ENCODE measurements around the gene TFCP2.
"Not testable (repeated sequence)": the region's sequence is repeated elsewhere in the genome, so short reads cannot be mapped to it uniquely, and the experiment has no call there.

TFCP2 gene, protein sequence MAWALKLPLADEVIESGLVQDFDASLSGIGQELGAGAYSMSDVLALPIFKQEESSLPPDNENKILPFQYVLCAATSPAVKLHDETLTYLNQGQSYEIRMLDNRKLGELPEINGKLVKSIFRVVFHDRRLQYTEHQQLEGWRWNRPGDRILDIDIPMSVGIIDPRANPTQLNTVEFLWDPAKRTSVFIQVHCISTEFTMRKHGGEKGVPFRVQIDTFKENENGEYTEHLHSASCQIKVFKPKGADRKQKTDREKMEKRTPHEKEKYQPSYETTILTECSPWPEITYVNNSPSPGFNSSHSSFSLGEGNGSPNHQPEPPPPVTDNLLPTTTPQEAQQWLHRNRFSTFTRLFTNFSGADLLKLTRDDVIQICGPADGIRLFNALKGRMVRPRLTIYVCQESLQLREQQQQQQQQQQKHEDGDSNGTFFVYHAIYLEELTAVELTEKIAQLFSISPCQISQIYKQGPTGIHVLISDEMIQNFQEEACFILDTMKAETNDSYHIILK

DNA sequence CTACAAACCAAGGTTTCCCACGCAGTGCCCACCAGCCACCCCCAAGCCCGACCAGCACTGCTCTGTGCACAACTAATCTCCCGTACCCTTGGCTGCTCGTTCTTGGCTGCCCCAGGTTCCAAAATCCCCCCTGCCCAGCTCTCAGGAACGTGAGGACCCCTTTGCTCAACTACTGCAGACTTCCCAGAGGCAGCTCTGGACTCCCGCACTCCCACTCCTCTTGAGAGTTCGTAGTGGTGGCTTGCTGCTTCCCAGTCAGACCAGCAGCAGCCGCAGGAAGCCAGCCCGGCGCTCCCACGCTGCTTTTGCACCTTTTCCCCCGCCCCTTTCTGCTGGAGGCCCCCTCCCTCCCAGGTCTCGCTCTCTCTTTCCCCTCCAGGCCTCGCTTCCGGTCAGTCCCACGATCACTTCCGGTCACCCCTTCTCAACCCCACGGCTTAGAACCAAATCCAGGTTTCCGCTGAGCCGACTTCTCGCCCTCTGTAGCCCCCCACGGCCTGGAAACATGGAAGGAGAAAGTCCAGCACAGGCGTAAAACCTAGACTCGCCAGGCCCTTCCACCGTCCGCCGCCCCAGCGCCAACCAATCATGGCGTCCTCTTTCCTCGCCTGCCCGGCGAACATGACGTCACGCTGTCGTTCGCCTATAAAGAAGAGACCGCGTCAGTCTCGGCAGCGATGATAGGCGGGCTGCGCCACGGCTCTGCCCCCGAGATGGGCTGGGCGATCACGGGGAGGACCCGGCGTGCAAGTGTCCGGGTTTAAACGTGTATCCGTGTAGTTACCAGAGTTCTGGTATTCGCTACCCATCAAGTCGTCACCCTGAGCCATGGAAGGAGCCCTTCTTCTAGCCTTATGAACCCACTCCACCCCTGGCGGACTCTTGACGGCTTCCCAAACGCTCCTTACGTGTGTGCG, at the start of gene TFCP2:
TFCP2 (minus strand) TSS at position 621 of the 917 bp plus-strand sequence. CDS start 713 bp downstream, outside the sequence.
- peak; percentile 95 to 96 for DNase-seq

DNA sequence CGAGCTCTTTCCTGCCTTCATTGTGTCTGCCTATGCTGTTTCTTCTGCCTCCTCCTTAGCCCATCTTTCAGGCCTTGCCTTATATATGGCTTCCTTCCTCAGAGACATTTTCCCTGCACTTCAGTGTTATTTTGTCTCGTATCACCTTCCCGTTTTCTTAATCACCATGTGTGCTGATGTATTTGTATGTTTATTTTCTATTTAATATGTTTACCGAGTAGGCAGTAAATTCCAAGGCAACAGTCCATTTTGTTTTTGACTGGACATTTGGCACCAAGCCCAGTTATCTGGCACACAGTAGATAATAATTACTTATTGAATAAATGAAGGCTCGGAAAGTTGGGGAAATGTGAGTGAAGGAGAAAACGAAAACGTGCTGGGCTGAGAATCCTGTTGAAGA, 49.5 kb upstream of the TFCP2 start:
- DNase-seq: no peak

DNA sequence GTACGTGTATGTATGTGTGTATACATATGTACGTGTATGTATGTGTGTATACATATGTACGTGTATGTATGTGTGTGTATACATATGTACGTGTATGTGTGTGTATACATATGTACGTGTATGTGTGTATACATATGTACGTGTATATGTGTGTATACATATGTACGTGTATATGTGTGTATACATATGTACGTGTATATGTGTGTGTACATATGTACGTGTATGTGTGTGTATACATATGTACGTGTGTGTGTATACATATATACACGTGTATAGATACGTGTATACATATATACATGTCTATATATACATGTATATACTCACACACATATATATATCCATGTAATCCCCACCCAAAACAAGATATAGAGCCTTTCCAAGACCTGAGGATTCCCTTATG, 46.9 kb upstream of the TFCP2 start:
- DNase-seq: not testable (repeated sequence)

DNA sequence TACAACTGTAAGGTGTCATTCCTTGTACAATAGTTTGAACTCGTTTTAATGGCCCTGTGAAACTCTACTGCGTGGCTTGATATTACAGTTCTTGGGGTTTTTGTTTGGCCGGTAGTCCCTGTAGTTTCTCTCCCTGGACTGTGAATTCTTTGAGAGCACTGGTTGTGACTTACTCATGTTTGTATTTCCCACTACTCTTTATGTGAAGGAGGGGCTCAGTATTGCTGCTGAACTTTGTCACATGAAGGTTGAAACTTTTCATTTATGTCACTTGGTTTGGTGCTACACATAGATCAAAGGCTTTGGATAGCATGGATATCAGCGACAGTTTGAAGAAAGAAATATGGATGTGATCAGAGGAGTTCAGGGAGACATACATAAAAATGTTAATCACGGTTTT, 46.4 kb upstream of the TFCP2 start:
- DNase-seq: no peak

DNA sequence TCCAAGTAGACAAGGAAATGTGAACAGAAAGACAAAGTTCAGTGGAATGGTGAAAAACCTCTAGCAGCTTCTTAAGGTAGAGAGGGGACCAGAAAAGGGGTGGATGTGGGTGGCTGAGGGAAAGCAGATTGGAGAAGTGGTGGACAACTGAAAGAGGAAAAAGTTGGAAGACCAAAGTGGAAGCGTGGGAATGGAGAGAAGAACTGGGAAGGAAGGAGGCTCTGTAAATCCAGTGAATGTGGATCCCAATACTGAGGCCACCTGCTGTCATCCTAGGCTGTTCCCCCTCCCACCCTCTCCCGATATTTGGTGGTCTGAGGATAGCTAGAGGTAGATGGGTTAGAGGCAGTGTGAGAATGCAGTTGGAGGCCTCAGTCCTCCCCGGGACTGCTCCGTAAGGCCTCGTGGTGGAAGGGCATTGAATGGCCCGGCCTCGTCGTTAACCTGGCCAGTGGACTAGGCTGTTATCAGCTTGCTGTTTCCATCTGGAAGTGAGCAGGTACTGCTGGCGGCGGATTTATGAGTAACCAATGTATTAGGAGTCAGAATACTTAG, 45.7 kb upstream of the TFCP2 start:
- no peak for DNase-seq

DNA sequence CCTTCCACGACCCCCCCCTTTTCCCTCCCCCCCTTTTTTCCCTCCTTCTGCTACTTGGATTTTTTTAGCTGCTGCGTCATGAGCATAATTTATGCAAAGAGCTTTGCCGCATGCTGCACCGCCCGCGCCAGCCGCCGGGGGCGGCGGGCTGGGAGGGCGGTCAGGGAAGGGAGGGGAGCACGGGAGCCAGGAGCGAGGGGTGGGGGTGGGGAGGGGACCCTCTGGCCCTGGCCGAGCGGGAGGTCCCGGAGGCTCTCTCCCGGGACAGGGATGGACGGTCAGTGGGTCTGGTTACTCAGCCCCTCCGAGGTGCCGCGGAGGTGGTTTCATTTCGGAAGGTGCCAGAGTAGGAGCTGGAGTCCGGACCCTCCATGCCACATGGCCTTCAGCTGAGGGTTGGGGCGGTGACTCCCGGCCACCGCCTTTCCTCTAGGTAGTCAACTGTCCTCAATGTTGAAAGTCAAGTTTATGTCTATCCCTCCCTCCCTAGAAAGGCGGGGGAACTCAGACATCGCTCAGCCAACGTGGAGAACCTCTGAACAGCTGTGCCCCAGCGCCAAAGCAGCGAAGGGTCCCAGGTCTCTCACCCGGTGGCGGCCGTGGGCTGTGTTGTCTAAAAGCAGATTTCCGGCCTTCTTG, 45.2 kb upstream of the TFCP2 start, which contains the start of gene POU6F1:
POU6F1 (minus strand) TSS at position 95 of the 639 bp plus-strand sequence. CDS start 11,226 bp downstream, outside the sequence.
- DNase-seq: peak; percentile 50 to 64

DNA sequence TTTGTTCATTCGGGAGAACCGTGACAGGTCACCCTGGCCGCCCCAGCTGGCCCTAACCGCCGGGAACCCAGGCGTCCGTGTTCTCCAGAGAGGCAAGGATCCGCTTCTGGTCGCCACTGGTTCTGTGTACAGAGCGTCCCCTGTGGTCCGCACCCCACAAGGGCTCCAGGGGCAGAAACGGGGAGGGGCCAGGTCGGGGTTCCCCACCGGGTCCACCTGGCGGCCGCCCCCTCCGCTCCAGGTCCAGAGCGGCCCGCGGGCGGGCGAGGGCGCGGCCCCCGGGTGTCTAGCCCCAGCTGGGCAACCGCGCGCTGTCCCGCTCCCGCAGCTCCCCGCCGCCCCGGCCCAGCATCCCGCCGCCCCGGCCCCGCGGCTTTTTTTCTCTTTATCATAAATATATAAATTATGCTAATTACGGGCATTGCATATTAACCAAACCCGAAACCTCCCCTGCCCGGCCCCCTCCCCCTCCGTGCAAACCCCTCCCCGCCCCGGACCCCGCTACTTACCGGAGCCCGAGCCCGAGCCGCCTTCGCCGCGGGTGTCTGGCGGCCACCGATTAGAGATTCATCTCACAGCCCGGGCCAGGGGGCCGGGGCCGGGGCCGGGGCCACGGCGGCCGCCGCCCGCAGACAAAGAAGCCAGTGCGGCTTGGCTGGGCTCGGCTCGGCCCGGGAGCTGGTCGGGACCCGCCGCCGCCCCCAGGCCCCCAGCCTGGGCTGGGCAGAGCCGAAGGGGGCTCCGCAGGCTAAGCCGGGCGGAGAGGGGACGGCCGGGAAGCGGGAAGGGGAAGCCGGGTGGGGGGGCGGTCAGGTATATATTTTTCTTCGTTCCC, 44.4 kb upstream of the TFCP2 start:
- no peak for DNase-seq

DNA sequence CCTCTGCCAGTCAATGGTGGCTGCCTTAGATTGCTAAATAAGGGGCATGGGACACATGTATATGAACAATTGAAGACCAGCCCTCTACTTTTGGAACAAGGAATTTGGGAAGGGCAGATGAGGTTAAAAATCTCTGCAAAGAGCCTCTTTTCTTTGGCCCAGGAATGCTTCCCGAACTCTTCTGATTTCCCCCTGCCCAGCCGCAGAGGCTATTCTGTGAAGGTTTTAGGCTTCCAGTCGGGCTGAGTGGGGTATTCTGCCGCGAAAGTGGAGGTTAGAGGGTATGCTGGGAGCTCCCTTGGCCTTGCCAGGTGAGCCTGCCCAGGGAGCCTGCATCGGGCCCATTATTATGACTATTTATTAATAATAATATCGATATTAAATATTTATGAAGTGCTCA, 43.7 kb upstream of the TFCP2 start:
- DNase-seq: no peak

DNA sequence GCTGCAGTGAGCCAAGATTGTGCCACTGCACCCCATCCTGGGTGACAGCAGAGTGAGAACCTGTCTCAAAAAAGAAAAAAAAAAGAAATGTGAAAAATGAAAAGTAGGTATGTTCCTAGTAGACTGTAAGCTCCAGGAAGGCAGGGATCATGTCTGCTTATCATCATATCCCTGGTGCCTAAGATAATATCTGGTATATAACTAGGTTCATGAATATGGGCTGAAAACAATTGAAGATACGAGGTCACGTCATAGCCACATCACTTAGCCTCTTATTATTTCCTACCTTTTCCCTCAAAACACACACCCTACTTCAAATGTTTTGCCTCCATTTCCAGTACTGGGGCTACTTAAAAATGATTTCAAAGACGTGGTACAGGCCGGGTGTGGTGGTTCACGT, 42.0 kb upstream of the TFCP2 start:
- DNase-seq: no peak

DNA sequence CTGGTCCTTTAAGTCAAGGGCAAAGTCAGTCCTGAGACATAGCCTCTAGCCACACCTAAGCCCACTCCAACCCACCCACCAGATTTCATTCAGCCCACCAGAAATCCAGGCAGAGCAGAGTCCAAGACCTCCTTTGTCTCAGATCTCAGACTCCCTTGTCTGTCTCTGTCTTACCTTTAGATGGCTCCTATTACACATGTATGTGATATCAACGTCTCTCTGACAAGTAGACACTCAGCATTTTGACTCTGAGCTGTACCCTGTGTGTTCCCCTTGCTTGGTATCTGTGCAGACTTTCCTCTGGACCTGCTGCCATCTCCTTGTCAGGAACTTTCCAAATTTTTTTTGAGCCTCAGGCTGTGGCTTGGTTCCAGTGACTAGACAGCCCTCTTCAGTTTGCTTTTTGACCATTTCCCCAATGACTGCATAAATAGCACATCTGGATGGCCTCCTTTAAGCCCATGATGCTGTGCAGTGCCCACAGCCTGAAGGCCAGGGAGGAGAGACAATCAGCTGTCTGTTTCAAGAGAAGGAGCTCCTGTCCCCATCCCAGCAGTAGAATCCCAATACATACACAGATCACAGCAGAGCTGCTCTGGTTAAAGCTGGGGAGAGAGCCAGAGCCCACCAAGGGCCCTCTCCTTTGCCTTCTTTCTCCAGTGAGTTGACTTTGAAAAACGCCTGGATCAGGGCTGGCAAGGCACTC, 37.9 kb upstream of the TFCP2 start:
- DNase-seq: no peak

DNA sequence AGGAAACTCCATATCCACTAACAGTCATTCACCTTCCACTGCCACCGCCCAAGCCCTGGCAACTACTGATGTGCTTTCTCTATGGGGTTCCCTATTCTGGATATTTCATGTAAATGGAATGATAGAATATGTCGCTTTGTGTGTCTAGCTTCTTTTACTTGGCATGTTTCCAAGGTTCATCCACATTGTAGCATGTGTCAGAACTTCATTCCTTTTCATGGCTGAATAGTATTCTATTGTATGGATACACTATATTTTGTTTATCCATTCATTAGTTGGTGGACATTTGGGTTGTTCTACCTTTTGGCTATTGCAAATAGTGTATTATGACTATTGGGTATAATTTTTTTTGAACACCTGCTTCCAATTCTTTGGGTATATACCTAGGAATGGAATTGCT, 36.3 kb upstream of the TFCP2 start:
- no peak for DNase-seq

DNA sequence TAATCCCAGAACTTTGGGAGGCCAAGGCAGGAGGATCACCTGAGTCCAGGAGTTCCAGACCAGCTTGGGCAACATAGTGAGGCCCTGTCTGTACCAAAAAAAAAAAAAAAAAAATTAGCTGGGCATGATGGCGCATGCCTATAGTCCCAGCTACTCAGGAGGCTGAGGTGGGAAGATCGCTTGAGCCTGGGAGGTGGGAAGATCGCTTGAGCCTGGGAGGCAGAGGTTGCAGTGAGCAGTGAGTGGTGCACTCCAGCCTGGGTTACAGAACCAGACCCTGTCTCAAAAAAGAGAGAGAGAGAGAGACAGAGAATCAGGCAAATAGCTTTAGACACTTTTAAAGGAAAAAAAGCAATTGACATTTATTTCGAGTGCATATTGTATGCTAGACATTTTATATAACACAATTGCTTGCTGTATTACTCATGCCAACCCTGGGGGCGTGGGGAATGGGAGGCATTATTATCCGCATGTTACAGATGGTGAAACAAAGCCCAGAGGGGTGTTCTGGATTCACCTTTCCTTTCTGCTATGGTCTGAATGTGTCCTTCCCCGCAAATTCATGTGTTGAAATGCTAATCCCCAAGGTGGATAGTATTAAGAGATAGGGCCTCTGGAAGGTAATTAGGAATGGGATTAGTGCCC, 35.2 kb upstream of the TFCP2 start:
- no peak for DNase-seq

DNA sequence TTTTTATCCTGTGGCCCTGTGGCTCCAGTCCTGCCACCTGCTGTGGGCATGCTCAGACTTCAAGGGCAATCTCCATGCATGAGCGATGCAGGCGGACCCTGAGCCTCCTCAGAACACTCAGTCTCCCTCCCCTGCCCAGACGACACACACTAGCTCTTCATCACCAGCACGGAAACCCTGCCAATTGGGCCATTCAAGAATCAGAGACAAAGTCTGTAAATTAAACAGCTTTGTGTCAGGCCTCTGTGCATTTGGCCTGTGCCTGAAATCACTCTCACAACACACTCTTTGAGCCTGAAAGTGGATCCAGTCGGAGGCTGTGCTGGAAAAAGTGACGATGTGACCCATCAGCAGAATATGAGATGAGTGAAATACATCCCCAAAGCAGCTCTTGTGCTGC, 32.4 kb upstream of the TFCP2 start:
- no peak for DNase-seq

DNA sequence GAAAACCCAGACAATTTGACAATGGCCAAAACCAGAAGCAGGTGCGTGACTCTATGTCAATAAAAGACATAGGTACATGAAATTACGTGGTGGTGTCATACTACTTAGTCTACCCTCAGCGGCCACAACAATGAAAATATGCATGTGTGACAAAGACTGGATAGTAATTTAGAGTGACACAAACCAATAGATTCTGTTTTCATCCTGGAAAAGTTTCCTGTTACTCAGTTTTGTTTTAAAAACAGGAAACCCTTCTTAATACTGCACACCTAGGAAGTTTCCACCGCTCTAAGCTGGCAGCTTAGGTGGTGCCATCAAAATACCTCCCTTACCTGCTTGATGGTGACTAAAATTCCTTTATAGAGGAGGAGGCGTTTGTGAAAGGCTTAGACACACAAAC, 29.8 kb upstream of the TFCP2 start:
- no peak for DNase-seq

DNA sequence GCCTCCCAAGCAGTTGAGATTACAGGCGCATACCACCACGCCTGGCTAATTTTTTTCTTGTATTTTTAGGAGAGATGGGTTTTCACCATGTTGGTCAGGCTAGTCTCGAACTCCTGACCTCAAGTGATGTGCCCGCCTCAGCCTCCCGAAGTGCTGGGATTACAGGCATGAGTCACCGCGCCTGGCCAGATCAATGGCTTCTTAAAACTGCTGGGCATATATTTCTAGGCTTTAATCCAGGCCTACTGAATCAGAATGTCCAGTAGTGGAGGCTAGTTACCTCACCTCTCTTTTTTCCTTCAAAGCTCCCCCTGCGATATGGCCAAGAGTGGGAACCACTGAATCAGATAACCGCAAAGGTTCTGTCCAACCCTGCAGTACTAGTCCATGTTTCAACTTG, 27.9 kb upstream of the TFCP2 start:
- no peak for DNase-seq

DNA sequence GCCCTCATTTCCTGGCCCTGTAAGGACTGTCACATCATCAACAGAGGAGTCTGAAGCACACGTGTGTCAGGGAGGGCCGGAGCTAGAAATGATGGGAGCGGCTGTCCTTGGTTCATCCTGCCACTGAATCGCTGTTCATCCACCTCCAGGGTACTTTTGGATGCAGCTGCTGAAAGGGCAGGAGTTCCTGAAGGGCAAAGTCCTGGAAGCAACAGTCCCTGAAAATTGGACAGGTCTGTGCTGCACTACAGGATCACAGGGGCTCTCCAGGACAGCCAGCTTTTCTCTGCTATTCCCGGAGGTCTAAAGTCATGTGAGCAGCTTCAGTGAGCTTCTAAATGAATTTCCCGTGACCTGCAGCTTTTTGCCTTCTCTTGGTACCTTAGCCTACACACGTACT, 27.2 kb upstream of the TFCP2 start:
- DNase-seq: no peak

DNA sequence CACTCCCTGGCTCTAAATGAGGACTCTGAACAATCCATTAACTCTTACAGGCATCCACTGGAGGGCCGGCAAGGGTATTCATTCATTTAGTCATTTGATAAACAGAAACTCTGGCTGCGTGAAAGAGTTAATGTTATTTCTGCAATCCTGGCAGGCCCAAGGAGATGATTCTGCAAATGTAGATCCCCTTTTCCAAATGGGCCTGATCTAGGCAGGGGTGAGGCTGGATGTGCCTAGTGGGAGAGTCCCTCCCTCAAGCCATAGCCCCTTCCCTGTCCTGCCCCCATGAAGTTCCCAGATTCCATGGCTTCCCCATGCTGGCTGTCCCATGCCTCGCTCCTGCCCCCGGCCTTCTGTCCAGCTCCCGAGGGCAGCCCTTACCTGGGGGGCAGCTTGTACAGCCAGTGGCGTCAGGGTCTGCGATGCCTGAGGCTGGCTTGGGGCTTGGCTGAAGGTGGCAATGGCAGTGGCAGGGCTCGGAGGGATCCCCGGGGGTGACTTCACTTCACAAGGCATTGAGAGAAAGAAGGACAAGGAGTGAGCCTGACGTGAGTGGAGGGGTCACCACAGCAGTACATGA, 26.5 kb upstream of the TFCP2 start:
- peak; percentile 56 to 57 for DNase-seq

DNA sequence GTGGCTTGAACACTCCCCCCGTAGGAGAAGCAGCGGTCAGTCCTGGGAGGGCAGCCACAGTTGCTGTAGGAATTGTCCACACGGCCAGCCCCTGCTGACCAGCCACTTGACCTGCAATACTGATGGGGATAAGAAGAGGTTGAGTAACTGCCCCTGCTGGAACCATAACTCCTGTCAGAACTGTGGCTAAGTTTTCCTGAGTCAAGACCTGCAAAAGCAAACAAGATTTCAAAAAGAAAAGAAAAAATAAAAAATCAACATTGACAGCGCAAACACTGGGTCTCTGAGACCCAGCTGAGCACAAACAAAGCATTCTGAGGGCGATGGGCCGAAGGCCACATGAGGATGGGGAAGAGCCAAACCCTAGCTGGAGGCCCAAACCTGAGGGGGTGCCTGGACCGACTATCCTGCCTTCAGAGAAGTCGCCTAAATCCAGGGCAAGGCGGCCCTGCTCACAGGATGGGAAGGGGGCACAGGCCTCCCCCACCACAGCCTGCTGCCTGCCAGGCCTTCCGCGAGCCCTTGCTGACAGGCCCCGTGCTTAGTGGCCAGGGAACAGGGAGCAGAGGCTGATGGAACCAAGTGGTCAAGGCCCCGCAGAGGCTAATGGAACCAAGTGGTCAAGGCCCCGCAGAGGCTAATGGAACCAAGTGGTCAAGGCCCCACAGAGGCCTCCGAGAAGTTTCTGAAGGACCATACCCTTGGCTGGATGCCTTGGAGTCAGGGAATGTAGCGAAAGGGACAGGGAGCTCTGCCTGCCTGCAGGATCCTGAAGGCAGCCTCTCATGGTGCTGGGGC, 25.8 kb upstream of the TFCP2 start:
- no peak for DNase-seq

Measured in inflammatory macrophage treated with lipopolysaccharide for 1 hour (primary cell).